Neural progenitor cell (in vitro differentiated cells): ENCODE results near the gene GRAMD4. TPM values are rescaled to one million over a fixed set of nuclear protein-coding genes. Genes with fewer than 3 reads are reported as not detected.

Experiments used
- DNase-seq: peaks from one replicate; pipeline ENCODE4 v3.0.0-alpha.2; 2016; ENCODE audit warnings: low spot score
- H2AFZ ChIP-seq: fragments of 200-600 bp; sonication (generic); replicated peaks from 2 replicates; pipeline ENCODE4 v1.6.1; 2016; ENCODE audit warnings: antibody characterized with exemption
- H3F3A ChIP-seq: fragments of 200-600 bp; sonication (generic); 2 replicates; pipeline ENCODE4 v1.6.1; 2016; ENCODE audit warnings: antibody characterized with exemption, low read depth
- H3K27ac ChIP-seq: fragments of 200-600 bp; sonication (generic); 2 replicates; pipeline ENCODE4 v1.5.1; 2016; ENCODE audit warnings: mild to moderate bottlenecking
- H3K27me3 ChIP-seq: fragments of 200-600 bp; sonication (generic); 2 replicates; pipeline ENCODE4 v1.6.1; 2016; ENCODE audit warnings: mild to moderate bottlenecking, moderate library complexity
- H3K36me3 ChIP-seq: fragments of 200-600 bp; sonication (generic); 2 replicates; pipeline ENCODE4 v1.5.1; 2016
- H3K4me1 ChIP-seq: fragments of 200-600 bp; sonication (generic); 2 replicates; pipeline ENCODE4 v1.6.1; 2016; ENCODE audit warnings: mixed run types
- H3K4me2 ChIP-seq: fragments of 200-600 bp; sonication (generic); 2 replicates; pipeline ENCODE4 v1.6.1; 2016
- H3K4me3 ChIP-seq: fragments of 200-600 bp; sonication (generic); 2 replicates; pipeline ENCODE4 v1.5.1; 2016
- H3K79me2 ChIP-seq: fragments of 200-600 bp; sonication (generic); 2 replicates; pipeline ENCODE4 v1.6.1; 2016; ENCODE audit warnings: low read depth
- H3K9ac ChIP-seq: fragments of 200-600 bp; sonication (generic); 2 replicates; pipeline ENCODE4 v1.6.1; 2016
- H3K9me3 ChIP-seq: fragments of 200-600 bp; sonication (generic); 2 replicates; pipeline ENCODE4 v1.5.1; 2016; ENCODE audit warnings: low read depth
- H4K20me1 ChIP-seq: fragments of 200-600 bp; sonication (generic); 2 replicates; pipeline ENCODE4 v1.6.1; 2016; ENCODE audit warnings: low read depth
- H3K27ac Mint-ChIP-seq: 3 replicates; pipeline ENCODE4 v1.8.0; 2021; ENCODE audit warnings: mixed read lengths
- H3K27me3 Mint-ChIP-seq: 2 replicates; pipeline ENCODE4 v1.8.0; 2022; ENCODE audit warnings: low read depth, mild to moderate bottlenecking, inconsistent platforms, moderate library complexity, mixed read lengths; ENCODE audit not compliant: insufficient read depth
- H3K36me3 Mint-ChIP-seq: 3 replicates; pipeline ENCODE4 v1.8.0; 2021; ENCODE audit warnings: mixed read lengths
- H3K4me1 Mint-ChIP-seq: 3 replicates; pipeline ENCODE4 v1.8.0; 2021; ENCODE audit warnings: mixed read lengths
- H3K4me3 Mint-ChIP-seq: 3 replicates; pipeline ENCODE4 v1.8.0; 2021; ENCODE audit warnings: mild to moderate bottlenecking, moderate library complexity, mixed read lengths
- H3K9me3 Mint-ChIP-seq: 3 replicates; pipeline ENCODE4 v1.8.0; 2020; ENCODE audit warnings: mixed read lengths
- CTCF ChIP-seq: fragments of 200-600 bp; sonication (generic); IDR thresholded peaks from 2 replicates; pipeline ENCODE4 v1.5.1; 2017; ENCODE audit warnings: antibody characterized with exemption, mild to moderate bottlenecking
- EZH2 ChIP-seq: fragments of 200-600 bp; sonication (generic); IDR thresholded peaks from 2 replicates; pipeline ENCODE4 v1.6.1; 2017; ENCODE audit warnings: antibody characterized with exemption, mild to moderate bottlenecking, moderate library complexity
- EZH2phosphoT487 ChIP-seq: fragments of 200-600 bp; sonication (generic); IDR thresholded peaks from 2 replicates; pipeline ENCODE4 v1.6.1; 2017; ENCODE audit warnings: antibody characterized with exemption
- total RNA-seq: library from RNA; depleted of rRNA; stranded (reverse); fragments of >200 nt; gene quantifications from 2 replicates; pipeline ENCODE4 v1.2.3, GENCODE V29; 2015; ENCODE audit warnings: low replicate concordance

Gene GRAMD4
- total RNA-seq, 1 donor from 2014 or later: 32.2 TPM

DNA sequence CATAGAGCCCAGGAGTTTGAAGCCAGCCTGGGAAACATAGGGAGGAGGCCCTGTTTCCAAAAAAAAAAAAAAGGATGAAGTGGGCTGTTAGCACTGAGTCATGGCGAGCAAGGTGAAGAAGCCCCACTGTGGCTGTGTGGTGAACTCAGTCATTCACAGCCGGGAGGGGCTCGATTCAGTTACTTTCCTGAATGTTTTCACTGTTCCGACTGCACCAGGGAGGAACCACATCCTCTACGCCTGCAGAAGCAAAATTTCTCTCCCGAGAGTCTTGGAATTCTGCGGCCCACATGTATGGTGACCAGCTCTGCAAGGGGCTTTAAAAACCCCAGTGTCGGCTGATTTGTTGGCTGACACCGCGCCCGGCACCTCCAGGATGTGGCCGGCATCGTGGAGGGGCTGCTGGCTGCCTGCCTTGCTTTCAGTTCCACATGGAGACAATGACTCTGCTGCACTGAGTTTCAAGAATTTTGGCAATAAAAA is 27.8 kb upstream of the GRAMD4 start:
- H3K4me3 ChIP-seq: no peak overlapping the region
- H3K9me3 Mint-ChIP-seq: no peaks in the 10 kb centered on the region
- peaks cover 33% of the 10 kb centered on the region for H4K20me1 ChIP-seq
- H3K27me3 ChIP-seq: no peaks in the 10 kb centered on the region
- peak; percentile 0 for DNase-seq
- peaks cover 3% of the 10 kb centered on the region for H3K27me3 Mint-ChIP-seq
- H3K4me2 ChIP-seq: no peak overlapping the region
- no peaks in the 10 kb centered on the region for H3K36me3 Mint-ChIP-seq
- H3K27ac Mint-ChIP-seq: no peak overlapping the region
- no peaks in the 10 kb centered on the region for H3F3A ChIP-seq
- H3K4me1 ChIP-seq: peaks cover 11% of the 10 kb centered on the region
- H3K4me3 Mint-ChIP-seq: no peak overlapping the region
- peaks cover 12% of the 10 kb centered on the region for H3K4me1 Mint-ChIP-seq
- no peaks in the 10 kb centered on the region for H3K9me3 ChIP-seq
- no peak for TF ChIP-seq EZH2phosphoT487
- TF ChIP-seq CTCF: no peak
- TF ChIP-seq EZH2: no peak
- no peak overlapping the region for H2AFZ ChIP-seq
- H3K27ac ChIP-seq: no peak overlapping the region
- peak overlapping the region; percentile 13 for H3K9ac ChIP-seq
- H3K36me3 ChIP-seq: no peaks in the 10 kb centered on the region
- H3K79me2 ChIP-seq: no peaks in the 10 kb centered on the region

- DNase-seq: peak; percentile 1
- Histone ChIP-seq H2AFZ (no peak overlapping the region), H3K79me2 (no peaks in the 10 kb centered on the region), H3K27ac (no peak overlapping the region), H3K27me3 (no peaks in the 10 kb centered on the region), H3K4me3 (no peak overlapping the region), H3K4me2 (no peak overlapping the region), H3K9me3 (no peaks in the 10 kb centered on the region), H4K20me1 (peaks cover 25% of the 10 kb centered on the region), H3F3A (no peaks in the 10 kb centered on the region), H3K36me3 (no peaks in the 10 kb centered on the region), H3K4me1 (peaks cover 7% of the 10 kb centered on the region), H3K9ac (no peak overlapping the region)
- peaks cover 15% of the 10 kb centered on the region for H3K4me1 Mint-ChIP-seq
- H3K27ac Mint-ChIP-seq: no peak overlapping the region
- peaks cover 2% of the 10 kb centered on the region for H3K27me3 Mint-ChIP-seq
- no peak overlapping the region for H3K4me3 Mint-ChIP-seq
- H3K36me3 Mint-ChIP-seq: no peaks in the 10 kb centered on the region
- H3K9me3 Mint-ChIP-seq: no peaks in the 10 kb centered on the region
- no peak for TF ChIP-seq EZH2
- no peak for TF ChIP-seq CTCF
- TF ChIP-seq EZH2phosphoT487: no peak
These were observed 26.9 kb upstream of the GRAMD4 start for GRCh38 chr22:46593211-46593681.

GRCh38 chr22:46593996-46594946 is 25.9 kb upstream of the GRAMD4 start:
- H3K4me1 ChIP-seq: no peaks in the 10 kb centered on the region

More at GRCh38 chr22:46593996-46594946, 25.9 kb upstream of the GRAMD4 start:
- Histone ChIP-seq H3K27ac (no peak overlapping the region), H3K79me2 (no peaks in the 10 kb centered on the region), H4K20me1 (peaks cover 18% of the 10 kb centered on the region), H3K4me2 (no peak overlapping the region), H3K9me3 (no peaks in the 10 kb centered on the region), H2AFZ (no peak overlapping the region), H3K4me3 (no peak overlapping the region), H3K36me3 (no peaks in the 10 kb centered on the region), H3F3A (no peaks in the 10 kb centered on the region), H3K9ac (no peak overlapping the region), H3K27me3 (no peaks in the 10 kb centered on the region)
- Mint-ChIP-seq H3K27me3 (peaks cover 2% of the 10 kb centered on the region), H3K4me1 (peaks cover 17% of the 10 kb centered on the region), H3K36me3 (no peaks in the 10 kb centered on the region), H3K27ac (no peak overlapping the region), H3K9me3 (no peaks in the 10 kb centered on the region), H3K4me3 (no peak overlapping the region)
- TF ChIP-seq EZH2phosphoT487 (no peak), CTCF (no peak), EZH2 (no peak)
- peak; percentile 0 for DNase-seq
